Activated CD8-positive, alpha-beta memory T cell treated with anti-CD3 and anti-CD28 coated beads for 24 hours (primary cell): ENCODE measurements around the gene COL13A1.

Experiments
- DNase-seq: peaks from one replicate; pipeline ENCODE4 v3.0.0-alpha.2; 2020

Gene COL13A1

GRCh38 chr10:69825604-69826003, 23.9 kb downstream of the COL13A1 start:
- no peak for DNase-seq

- DNase-seq = no peak
Observed at GRCh38 chr10:69826094-69826493, 24.4 kb downstream of the COL13A1 start.

- no peak for DNase-seq
Observed at GRCh38 chr10:69826789-69827554, 25.3 kb downstream of the COL13A1 start.

GRCh38 chr10:69828144-69828870, 26.6 kb downstream of the COL13A1 start:
- DNase-seq = no peak

GRCh38 chr10:69829775-69830174, 28.1 kb downstream of the COL13A1 start:
- no peak for DNase-seq

GRCh38 chr10:69831231-69831855, 29.6 kb downstream of the COL13A1 start:
- DNase-seq = no peak

- DNase-seq = no peak
Observed at GRCh38 chr10:69835233-69835632, 33.5 kb downstream of the COL13A1 start.

GRCh38 chr10:69835875-69836730, 34.4 kb downstream of the COL13A1 start:
- no peak for DNase-seq

GRCh38 chr10:69836731-69837030, 35.0 kb downstream of the COL13A1 start:
- DNase-seq = no peak

- DNase-seq = no peak
Observed at GRCh38 chr10:69837261-69837660, 35.6 kb downstream of the COL13A1 start.

- no peak for DNase-seq
Observed at GRCh38 chr10:69838418-69838817, 36.7 kb downstream of the COL13A1 start.

GRCh38 chr10:69838853-69839252, 37.1 kb downstream of the COL13A1 start:
- no peak for DNase-seq

- DNase-seq = no peak
Observed at GRCh38 chr10:69839696-69840345, 38.1 kb downstream of the COL13A1 start.

GRCh38 chr10:69840773-69841172, 39.1 kb downstream of the COL13A1 start:
- DNase-seq = no peak

- DNase-seq = no peak
Observed at GRCh38 chr10:69842020-69842419, 40.3 kb downstream of the COL13A1 start.

- DNase-seq = no peak
Observed at GRCh38 chr10:69842882-69843281, 41.2 kb downstream of the COL13A1 start.

- no peak for DNase-seq
Observed at GRCh38 chr10:69843923-69844322, 42.2 kb downstream of the COL13A1 start.

- no peak for DNase-seq
Observed at GRCh38 chr10:69844698-69845097, 43.0 kb downstream of the COL13A1 start.

- no peak for DNase-seq
Observed at GRCh38 chr10:69845574-69846292, 44.0 kb downstream of the COL13A1 start.

- no peak for DNase-seq
Observed at GRCh38 chr10:69846293-69846921, 44.7 kb downstream of the COL13A1 start.

GRCh38 chr10:69847458-69847857, 45.8 kb downstream of the COL13A1 start:
- DNase-seq = no peak
